ENCODE data around the gene PNPLA8.

The PNPLA8 gene

DNA sequence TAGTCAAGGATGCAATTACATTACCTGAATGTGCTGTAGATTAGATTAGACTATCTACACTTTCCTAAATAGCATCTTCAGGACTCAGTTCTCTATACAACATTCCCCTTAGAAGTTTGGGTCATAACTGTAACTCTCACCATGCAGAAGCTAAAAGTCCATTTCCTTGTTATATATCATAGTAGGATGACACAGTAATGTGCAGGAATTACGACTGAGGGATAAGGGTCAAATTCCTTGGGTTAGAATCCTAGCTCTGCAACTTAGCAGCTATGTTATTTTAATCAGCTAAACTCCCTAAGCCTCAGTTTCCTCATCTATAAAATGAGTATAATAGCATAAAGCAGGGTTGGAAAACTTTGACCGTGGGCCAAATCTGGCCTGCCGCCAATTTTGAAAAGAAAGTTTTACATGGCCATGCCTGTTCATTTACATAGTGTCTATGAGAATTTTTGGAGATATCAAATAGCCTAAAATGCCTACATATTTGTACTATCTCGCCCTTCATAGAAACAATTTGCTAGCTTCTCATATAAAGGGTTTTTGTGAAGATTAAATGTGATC, 84.5 kb downstream of the PNPLA8 start:
- no peak for TF ChIP-seq JUND (IDR thresholded peaks at IDR 0.05; ENCODE audit: low read depth)

GRCh38 chr7:108440613-108441012, 85.3 kb downstream of the PNPLA8 start:
- no peak for TF ChIP-seq JUND (IDR thresholded peaks at IDR 0.05; ENCODE audit: low read depth)

More for the DNA sequence above, 84.5 kb downstream of the PNPLA8 start:
- in situ Hi-C loops (cut with HindIII; ENCODE audit: low pct_unique_long_range_greater_than_20kb, low sequenced_read_pairs) = no loop called here
- no peak for DNase-seq (ENCODE audit: low read depth in 1 of 2, low spot score in 1 of 2)

DNA sequence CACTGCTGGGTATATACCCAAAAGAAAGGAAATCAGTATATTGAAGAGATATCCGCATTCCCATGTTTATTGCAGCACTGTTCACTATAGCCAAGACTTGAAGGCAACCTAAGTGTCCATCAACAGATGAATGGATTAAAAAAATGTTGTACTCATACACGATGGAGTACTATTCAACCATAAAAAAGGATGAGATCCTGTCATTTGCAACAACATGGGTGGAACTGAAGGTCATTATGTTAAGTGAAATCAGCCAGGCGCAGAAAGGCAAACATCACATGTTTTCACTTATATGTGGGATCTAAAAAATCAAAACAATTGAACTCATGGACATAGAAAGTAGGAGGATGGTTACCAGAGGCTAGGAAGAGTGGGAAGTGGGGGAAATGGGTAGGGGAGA, 89.0 kb downstream of the PNPLA8 start:
- in situ Hi-C loops (cut with HindIII; ENCODE audit: low pct_unique_long_range_greater_than_20kb, low sequenced_read_pairs) = no loop called here
- TF ChIP-seq JUND (IDR thresholded peaks at IDR 0.05; ENCODE audit: low read depth) = no peak
- DNase-seq (ENCODE audit: low read depth in 1 of 2, low spot score in 1 of 2) = no peak

More at GRCh38 chr7:108440613-108441012, 85.3 kb downstream of the PNPLA8 start:
- no peak for DNase-seq (ENCODE audit: low read depth in 1 of 2, low spot score in 1 of 2)
- in situ Hi-C loops (cut with HindIII; ENCODE audit: low pct_unique_long_range_greater_than_20kb, low sequenced_read_pairs) = no loop called here

DNA sequence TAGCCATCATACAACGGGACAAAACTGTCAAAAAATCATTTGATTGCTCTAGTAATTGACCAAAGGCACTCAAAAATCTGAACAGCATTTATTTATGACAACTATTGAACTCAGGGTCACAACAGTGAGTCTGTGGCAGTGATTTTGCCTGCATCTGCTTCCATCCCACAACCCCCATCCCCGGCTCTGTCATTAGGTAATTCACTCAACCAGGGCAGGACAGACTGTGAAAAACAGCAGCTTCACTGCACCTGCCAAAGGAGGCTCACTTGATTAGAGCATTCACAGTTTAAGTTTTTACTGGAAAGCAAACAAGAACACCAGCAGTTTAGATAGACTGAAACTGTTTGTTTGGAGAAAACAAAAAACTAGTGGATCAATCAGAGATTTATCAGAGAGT, 91.9 kb downstream of the PNPLA8 start:
- no peak for TF ChIP-seq JUND (IDR thresholded peaks at IDR 0.05; ENCODE audit: low read depth)
- in situ Hi-C loops (cut with HindIII; ENCODE audit: low pct_unique_long_range_greater_than_20kb, low sequenced_read_pairs) = no loop called here
- no peak for DNase-seq (ENCODE audit: low read depth in 1 of 2, low spot score in 1 of 2)

DNA sequence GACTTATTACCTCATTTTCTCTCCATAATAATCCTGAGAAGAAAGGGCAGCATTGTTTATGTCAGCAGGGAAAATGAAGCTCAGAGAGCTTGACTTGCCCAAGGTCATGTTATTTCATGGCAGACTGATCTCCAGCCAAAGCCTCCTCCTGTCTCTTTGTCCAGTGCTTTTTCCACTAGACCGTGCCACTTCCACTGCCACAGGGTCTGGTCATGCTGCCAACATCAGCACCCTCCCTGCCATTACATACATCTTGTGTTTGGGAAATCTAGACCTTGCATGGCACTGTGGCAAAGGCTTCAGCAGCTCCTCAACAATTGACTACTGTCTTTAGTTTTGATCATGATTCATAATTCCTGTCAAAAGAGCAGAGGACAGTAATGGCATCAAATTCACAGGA, 94.8 kb downstream of the PNPLA8 start:
- no peak for TF ChIP-seq JUND (IDR thresholded peaks at IDR 0.05; ENCODE audit: low read depth)
- DNase-seq (ENCODE audit: low read depth in 1 of 2, low spot score in 1 of 2) = no peak
- in situ Hi-C loops (cut with HindIII; ENCODE audit: low pct_unique_long_range_greater_than_20kb, low sequenced_read_pairs) = no loop called here

GRCh38 chr7:108430664-108431063, 95.3 kb downstream of the PNPLA8 start:
- in situ Hi-C loops (cut with HindIII; ENCODE audit: low pct_unique_long_range_greater_than_20kb, low sequenced_read_pairs) = no loop called here
- no peak for DNase-seq (ENCODE audit: low read depth in 1 of 2, low spot score in 1 of 2)
- TF ChIP-seq JUND (IDR thresholded peaks at IDR 0.05; ENCODE audit: low read depth) = no peak

GRCh38 chr7:108427766-108428165, 98.2 kb downstream of the PNPLA8 start:
- in situ Hi-C loops (cut with HindIII; ENCODE audit: low pct_unique_long_range_greater_than_20kb, low sequenced_read_pairs) = no loop called here
- no peak for TF ChIP-seq JUND (IDR thresholded peaks at IDR 0.05; ENCODE audit: low read depth)
- DNase-seq (ENCODE audit: low read depth in 1 of 2, low spot score in 1 of 2) = no peak

DNA sequence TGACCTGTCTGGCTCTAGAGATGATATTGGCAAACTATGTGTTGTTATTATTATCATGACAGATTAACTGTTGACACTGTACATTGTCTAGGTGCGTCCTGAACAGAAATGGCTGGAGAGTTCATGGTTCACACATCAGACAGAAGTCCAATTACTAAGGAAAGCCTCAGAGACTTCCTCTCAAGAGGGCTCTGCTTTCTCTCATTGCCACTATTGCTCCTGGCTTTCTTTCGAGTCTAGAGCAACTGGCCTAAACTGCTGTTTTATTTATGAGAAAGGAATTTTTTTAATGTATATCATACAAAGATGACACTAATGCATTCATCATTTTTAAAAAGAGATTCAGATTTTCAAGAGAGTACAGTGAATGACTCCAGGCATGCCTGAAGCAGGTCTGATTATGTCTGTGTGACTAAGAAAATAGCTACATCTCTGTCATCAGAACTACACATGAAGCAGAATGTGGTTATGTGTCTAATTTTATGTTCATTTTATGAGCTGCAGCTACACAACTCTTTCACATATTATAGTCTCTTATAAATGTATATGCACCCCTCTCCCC, 100.1 kb downstream of the PNPLA8 start:
- TF ChIP-seq JUND (IDR thresholded peaks at IDR 0.05; ENCODE audit: low read depth) = no peak
- in situ Hi-C loops (cut with HindIII; ENCODE audit: low pct_unique_long_range_greater_than_20kb, low sequenced_read_pairs) = no loop called here

GRCh38 chr7:108424013-108424412, 101.9 kb downstream of the PNPLA8 start:
- no peak for DNase-seq (ENCODE audit: low read depth in 1 of 2, low spot score in 1 of 2)
- in situ Hi-C loops (cut with HindIII; ENCODE audit: low pct_unique_long_range_greater_than_20kb, low sequenced_read_pairs) = no loop called here
- no peak for TF ChIP-seq JUND (IDR thresholded peaks at IDR 0.05; ENCODE audit: low read depth)

More for the DNA sequence above, 100.1 kb downstream of the PNPLA8 start:
- DNase-seq (ENCODE audit: low read depth in 1 of 2, low spot score in 1 of 2) = no peak

DNA sequence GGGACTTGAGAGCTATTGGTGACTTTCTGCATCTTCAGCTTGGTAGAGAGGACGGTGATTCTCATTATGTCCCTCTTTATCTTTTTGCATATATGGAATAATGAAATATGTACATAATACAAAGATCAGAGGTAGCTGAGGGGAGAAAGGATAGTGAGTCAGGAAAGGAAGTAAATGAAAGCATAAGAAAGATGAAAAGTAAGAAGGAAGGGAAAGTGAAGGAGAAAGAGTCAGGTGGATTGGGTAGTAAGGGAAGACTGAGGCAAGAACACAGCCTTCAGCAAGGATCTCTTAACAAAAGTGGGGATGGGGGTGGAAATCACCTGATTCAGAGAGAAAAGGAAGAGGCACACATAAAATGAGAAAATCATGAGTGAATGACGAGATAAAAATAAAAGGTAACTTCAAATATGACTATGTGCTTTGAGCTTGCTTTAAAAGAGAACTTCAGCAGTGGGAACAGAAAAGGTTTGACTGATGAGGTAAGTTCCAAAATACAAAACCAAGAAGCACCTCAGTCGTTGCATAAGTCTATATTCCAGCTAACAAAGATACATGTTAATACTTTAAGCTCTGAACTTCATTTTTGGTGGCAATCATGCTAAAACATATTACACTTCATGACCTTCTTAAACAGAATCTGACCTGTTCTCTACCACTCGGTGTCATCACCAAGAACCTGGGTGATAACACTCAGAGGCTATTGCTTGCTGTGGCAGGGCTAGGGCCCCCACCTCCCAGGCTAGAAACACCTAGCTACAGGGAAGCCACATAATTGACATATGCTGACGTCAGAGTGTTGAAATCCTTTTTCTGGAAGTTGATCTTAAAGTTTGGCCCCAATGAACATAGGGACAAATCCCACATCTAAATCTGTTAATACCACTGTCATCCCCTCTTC, 102.6 kb downstream of the PNPLA8 start:
- in situ Hi-C loops (cut with HindIII; ENCODE audit: low pct_unique_long_range_greater_than_20kb, low sequenced_read_pairs) = no loop called here
- no peak for TF ChIP-seq JUND (IDR thresholded peaks at IDR 0.05; ENCODE audit: low read depth)
- no peak for DNase-seq (ENCODE audit: low read depth in 1 of 2, low spot score in 1 of 2)

GRCh38 chr7:108421720-108422331, 104.1 kb downstream of the PNPLA8 start:
- peak in 1 of 2 experiments; percentile 6 for DNase-seq (ENCODE audit: low read depth in 1 of 2, low spot score in 1 of 2)
- in situ Hi-C loops (cut with HindIII; ENCODE audit: low pct_unique_long_range_greater_than_20kb, low sequenced_read_pairs) = no loop called here
- no peak for TF ChIP-seq JUND (IDR thresholded peaks at IDR 0.05; ENCODE audit: low read depth)
